Ovary (tissue), 9 donors: ENCODE measurements around the gene BABAM2. TPM values are rescaled to one million over a fixed set of nuclear protein-coding genes. Genes with fewer than 3 reads are reported as not detected.

Source experiments
- DNase-seq, 5 donors: peaks; one replicate each; pipeline ENCODE4 v3.0.0-alpha.2; 2019 to 2020
- H3K27ac ChIP-seq, 2 donors: fragments of 200-600 bp; one replicate each; pipeline versions ENCODE4 v1.5.1 to v1.8.0; 2019 to 2022
- H3K27me3 ChIP-seq: fragments of 200-600 bp; one replicate; pipeline ENCODE4 v1.8.0; 2022
- H3K36me3 ChIP-seq: fragments of 200-600 bp; sonication (generic); one replicate; pipeline ENCODE4 v1.5.1; 2019
- H3K4me1 ChIP-seq: one replicate; pipeline ENCODE4 v1.8.1; 2013; ENCODE audit warnings: mild to moderate bottlenecking, moderate library complexity; ENCODE audit not compliant: insufficient read depth
- H3K4me3 ChIP-seq: fragments of 200-600 bp; sonication (generic); one replicate; pipeline ENCODE4 v1.5.1; 2017
- H3K9me3 ChIP-seq, 2 donors: fragments of 200-600 bp in 1 of 2; sonication (generic) in 1 of 2; one replicate each; pipeline versions ENCODE4 v1.5.1 to v1.8.1; 2013 to 2019; ENCODE audit warnings: mild to moderate bottlenecking in 1 of 2, moderate library complexity in 1 of 2
- EP300 ChIP-seq: sonication (generic); formaldehyde crosslinking; IDR thresholded peaks from one replicate; pipeline ENCODE4 v1.6.1; 2017; ENCODE audit warnings: antibody characterized with exemption
- POLR2A ChIP-seq: fragments of 450-650 bp; IDR thresholded peaks from one replicate; pipeline ENCODE4 v1.6.1; 2017; ENCODE audit warnings: antibody characterized with exemption, mild to moderate bottlenecking, moderate library complexity
- WGBS, 3 donors: extraction: QIAGEN DNeasy Blood & Tissue Kit in 1 of 3; methylation state at CpG; one replicate each; pipeline versions ENCODE4 v1.1.5 to v1.1.7; 2013 to 2017; 5-methylcytosine and 5-hydroxymethylcytosine counted together
- intact Hi-C, 4 donors: fragments of 100-400 bp; cut with DNase I; formaldehyde crosslinking; loops; one replicate each; pipeline versions ENCODE4 v1.11.0 to v1.15.1; 2022 to 2023
- polyA plus RNA-seq, 2 donors: library from polyadenylated mRNA; stranded (reverse); fragments of 200-250 nt in 1 of 2; fragments of 350-450 nt in 1 of 2; fragmentation: Illumina TruSeq in 1 of 2; extraction: RNeasy Lipid Tissue Mini Kit (QIAGEN cat#74804) in 1 of 2; gene quantifications; one replicate each; pipeline ENCODE4 v1.2.3, GENCODE V29; 2013 to 2014
- total RNA-seq, 7 donors: library from RNA; depleted of rRNA in 2 of 7; stranded (reverse); fragments of >200 nt in 2 of 7; fragmentation: NEBNext Ultra II Directional in 3 of 7; extraction: Animal tissue kit (Norgen Biotek cat#: 25700) in 3 of 7; gene quantifications; one replicate each; pipeline versions ENCODE4 v1.1.0 to v1.2.4, GENCODE V29; 2016 to 2023
- TF ChIP-seq, protein P1 (sequence below), 3 donors: fragments of 450-650 bp in 2 of 3; fragments of 200-600 bp in 1 of 3; IDR thresholded peaks; one replicate each; pipeline versions ENCODE4 v1.5.1 to v1.8.0; 2016 to 2022; ENCODE audit warnings: antibody characterized with exemption in 3 of 3, mild to moderate bottlenecking in 1 of 3
- donor health status: DM: no; HTN: no; CAD: no; lungs with moderate emphysema.
- donor health status: DM: no; HTN: no; CAD: no.
- donor health status: Bipolar disorder and iron deficiency.
- donor health status: DM: yes; HTN: yes; CAD: no.
- donor health status: DM: no; HTN: no; CAD: no.
- donor health status: DM: yes; HTN: yes; CAD: no.

BABAM2 gene
- total and polyA plus RNA-seq, 9 donors, result 22.0 to 96.7 (median 46.8) TPM

GRCh38 chr2:27884601-27885000 is 5.9 kb upstream of the BABAM2 start:
- no peak overlapping the region for H3K4me3 ChIP-seq
- no peaks in the 10 kb centered on the region for H3K36me3 ChIP-seq
- WGBS, 3 donors, result 18 to 56% (median 44%) methylated on average over 2 of the region's 2 CpGs
- DNase-seq, result no peak
- H3K27ac ChIP-seq, result no peak overlapping the region
- no peaks in the 10 kb centered on the region for H3K9me3 ChIP-seq
- H3K4me1 ChIP-seq, result peaks cover 1% of the 10 kb centered on the region
- no peaks in the 10 kb centered on the region for H3K27me3 ChIP-seq
- TF ChIP-seq POLR2A, result no peak
- TF ChIP-seq, protein P1, sequence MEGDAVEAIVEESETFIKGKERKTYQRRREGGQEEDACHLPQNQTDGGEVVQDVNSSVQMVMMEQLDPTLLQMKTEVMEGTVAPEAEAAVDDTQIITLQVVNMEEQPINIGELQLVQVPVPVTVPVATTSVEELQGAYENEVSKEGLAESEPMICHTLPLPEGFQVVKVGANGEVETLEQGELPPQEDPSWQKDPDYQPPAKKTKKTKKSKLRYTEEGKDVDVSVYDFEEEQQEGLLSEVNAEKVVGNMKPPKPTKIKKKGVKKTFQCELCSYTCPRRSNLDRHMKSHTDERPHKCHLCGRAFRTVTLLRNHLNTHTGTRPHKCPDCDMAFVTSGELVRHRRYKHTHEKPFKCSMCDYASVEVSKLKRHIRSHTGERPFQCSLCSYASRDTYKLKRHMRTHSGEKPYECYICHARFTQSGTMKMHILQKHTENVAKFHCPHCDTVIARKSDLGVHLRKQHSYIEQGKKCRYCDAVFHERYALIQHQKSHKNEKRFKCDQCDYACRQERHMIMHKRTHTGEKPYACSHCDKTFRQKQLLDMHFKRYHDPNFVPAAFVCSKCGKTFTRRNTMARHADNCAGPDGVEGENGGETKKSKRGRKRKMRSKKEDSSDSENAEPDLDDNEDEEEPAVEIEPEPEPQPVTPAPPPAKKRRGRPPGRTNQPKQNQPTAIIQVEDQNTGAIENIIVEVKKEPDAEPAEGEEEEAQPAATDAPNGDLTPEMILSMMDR (IDR thresholded peaks at IDR 0.05), result no peak
- TF ChIP-seq EP300, result no peak
- intact Hi-C loops, result loop anchor here in 1 of 4 donors (10.0 kb wide), 1 partner anchor 170 kb away; no protein-coding TSS in a partner anchor

DNA sequence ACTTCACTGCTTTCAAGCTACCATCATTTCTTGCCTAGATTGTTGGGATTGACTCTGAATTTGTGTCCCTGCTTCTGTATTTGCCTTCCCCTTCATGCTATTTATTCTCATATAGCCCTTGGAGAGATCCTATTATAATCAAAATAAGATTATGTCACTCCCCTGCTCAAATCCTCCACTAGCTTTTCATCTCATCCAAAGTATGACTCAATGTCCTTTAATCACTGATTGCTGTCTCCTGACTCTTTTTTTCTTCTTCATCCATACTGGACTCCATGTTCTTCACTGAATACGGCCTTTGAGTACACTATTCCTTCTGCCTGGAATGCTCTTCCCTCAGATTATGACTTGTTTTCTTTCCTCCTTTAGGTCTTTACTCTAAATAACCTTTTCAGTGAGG is 5.3 kb upstream of the BABAM2 start:
- Histone ChIP-seq H3K9me3 (no peaks in the 10 kb centered on the region), H3K4me1 (peaks cover 1% of the 10 kb centered on the region), H3K27ac (no peak overlapping the region), H3K36me3 (no peaks in the 10 kb centered on the region), H3K27me3 (no peaks in the 10 kb centered on the region), H3K4me3 (no peak overlapping the region)
- WGBS, 3 donors, result 28 to 55% (median 50%) methylated on average over 1 of the region's 1 CpG
- TF ChIP-seq, protein P1 (IDR thresholded peaks at IDR 0.05), result no peak
- no peak for TF ChIP-seq POLR2A
- no peak for TF ChIP-seq EP300
- no peak for DNase-seq
- intact Hi-C loops, result loop anchor here in 1 of 4 donors (10.0 kb wide), 1 partner anchor 170 kb away; no protein-coding TSS in a partner anchor

GRCh38 chr2:27885661-27886060 is 4.9 kb upstream of the BABAM2 start:
- 5 to 31% (median 14%) methylated on average over 1 of the region's 1 CpG for WGBS, 3 donors
- no peaks in the 10 kb centered on the region for H3K27me3 ChIP-seq
- DNase-seq, result no peak
- H3K4me1 ChIP-seq, result peaks cover 1% of the 10 kb centered on the region
- intact Hi-C loops, result loop anchor here in 1 of 4 donors (10.0 kb wide), 1 partner anchor 171 kb away; no protein-coding TSS in a partner anchor
- no peaks in the 10 kb centered on the region for H3K9me3 ChIP-seq
- TF ChIP-seq, protein P1 (IDR thresholded peaks at IDR 0.05), result no peak
- no peak for TF ChIP-seq EP300
- no peak for TF ChIP-seq POLR2A
- no peaks in the 10 kb centered on the region for H3K36me3 ChIP-seq
- H3K27ac ChIP-seq, result no peak overlapping the region
- H3K4me3 ChIP-seq, result no peak overlapping the region

- intact Hi-C loops, result loop anchor here in 1 of 4 donors (10.0 kb wide), 1 partner anchor 172 kb away; no protein-coding TSS in a partner anchor
- DNase-seq, result no peak
- Histone ChIP-seq H3K4me1 (peaks cover 1% of the 10 kb centered on the region), H3K4me3 (no peak overlapping the region), H3K27me3 (no peaks in the 10 kb centered on the region), H3K36me3 (no peaks in the 10 kb centered on the region), H3K9me3 (no peaks in the 10 kb centered on the region), H3K27ac (no peak overlapping the region)
- TF ChIP-seq POLR2A (no peak), EP300 (no peak)
- TF ChIP-seq, protein P1 (IDR thresholded peaks at IDR 0.05), result no peak
- WGBS, 3 donors, result 96 to 97% (median 97%) methylated on average over 6 of the region's 6 CpGs
Measured at GRCh38 chr2:27886322-27886721, 4.2 kb upstream of the BABAM2 start.
